ENCODE measurements around the gene MARK2.

DNA sequence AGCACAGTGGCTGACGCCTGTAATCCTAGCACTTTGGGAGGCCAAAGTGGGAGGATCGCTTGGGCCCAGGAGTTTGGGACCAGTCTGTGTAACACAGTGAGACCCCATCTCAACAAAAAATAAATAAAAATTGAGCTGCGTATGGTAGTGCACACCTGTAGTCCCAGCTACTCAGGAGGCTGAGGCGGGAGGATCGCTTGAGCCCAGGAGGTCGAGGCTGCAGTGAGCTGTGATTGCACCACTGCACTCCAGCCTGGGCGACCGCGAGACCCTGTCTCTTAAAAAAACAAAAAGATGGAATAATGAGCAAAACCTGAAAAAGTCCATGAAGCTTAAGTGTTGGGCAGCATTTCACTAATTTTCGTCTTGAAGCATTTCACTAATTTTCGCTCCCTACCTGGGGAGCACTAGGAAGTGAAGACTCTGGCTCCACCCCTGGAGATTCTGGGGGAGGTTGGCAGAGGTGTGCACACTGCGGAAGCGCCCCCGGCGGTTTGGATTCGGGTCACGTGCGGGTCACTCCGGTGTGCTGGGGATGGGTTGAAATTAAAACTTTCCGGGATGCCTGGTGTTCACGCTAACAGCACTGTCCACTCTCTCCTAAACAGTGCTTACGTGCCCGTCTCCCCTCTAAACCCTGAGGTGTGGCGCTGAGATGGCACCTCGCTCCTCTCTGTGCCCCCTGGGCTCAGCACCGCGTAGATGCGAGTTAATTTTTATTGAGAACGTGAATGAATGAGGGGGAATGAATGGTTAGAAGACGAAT is 99.0 kb downstream of the MARK2 start:
- TF ChIP-seq ISL1 (CRISPR knock-in tag; IDR thresholded peaks at IDR 0.05), result no peak
- TF ChIP-seq ZFP3 (CRISPR knock-in tag; IDR thresholded peaks at IDR 0.05), result no peak
- no peak for TF ChIP-seq PATZ1 (CRISPR knock-in tag; IDR thresholded peaks at IDR 0.05; ENCODE audit: borderline replicate concordance)
- TF ChIP-seq SNAI2 (CRISPR knock-in tag; IDR thresholded peaks at IDR 0.05), result no peak
- TF ChIP-seq CSRNP3 (CRISPR knock-in tag; IDR thresholded peaks at IDR 0.05), result no peak
- no peak for TF ChIP-seq OSR1 (CRISPR knock-in tag; IDR thresholded peaks at IDR 0.05)
- no peak for TF ChIP-seq RARB (CRISPR knock-in tag; IDR thresholded peaks at IDR 0.05)
- TF ChIP-seq TCF4 (CRISPR knock-in tag; IDR thresholded peaks at IDR 0.05; ENCODE audit: borderline replicate concordance), result no peak
- no peak for TF ChIP-seq ZNF8 (CRISPR knock-in tag; IDR thresholded peaks at IDR 0.05)
- no peak for TF ChIP-seq ESRRG (CRISPR knock-in tag; IDR thresholded peaks at IDR 0.05)
- TF ChIP-seq TOX (CRISPR knock-in tag; IDR thresholded peaks at IDR 0.05; ENCODE audit: borderline replicate concordance), result no peak
